Measurements from ENCODE around the gene SRPK2. TPM values are rescaled to one million over a fixed set of nuclear protein-coding genes. Genes with fewer than 3 reads are reported as not detected.

The SRPK2 gene
- total and polyA plus RNA-seq, 2 of the 8 experiments (the other 6 are each of a cell fraction or from before 2014, with no cell fraction given) = 10.0 to 47.1 TPM

DNA sequence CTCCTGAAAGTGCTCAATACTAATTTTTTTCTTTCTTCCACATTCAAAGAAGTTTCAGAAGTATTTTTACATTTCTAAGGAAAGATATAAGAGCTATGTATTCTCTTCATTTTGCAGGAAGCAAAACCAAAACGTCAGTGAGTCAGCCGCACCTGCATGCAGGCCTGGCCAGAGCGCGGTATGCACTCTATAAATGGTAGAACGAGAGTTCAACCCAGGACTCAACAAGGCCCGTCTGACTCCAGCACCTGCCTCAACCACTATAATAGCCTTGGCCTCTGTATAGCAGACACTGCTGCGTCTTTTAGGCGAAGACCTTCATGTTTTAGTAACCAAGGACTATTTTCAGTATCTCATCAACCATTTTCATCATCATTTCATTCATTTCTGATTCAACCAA, 261.5 kb downstream of the SRPK2 start:
- Histone ChIP-seq H3K9me3 (ENCODE audit: insufficient read depth in 2 of 2, low read depth in 1 of 2, low read length in 1 of 2) (no peaks in the 10 kb centered on the region), H3K27ac (ENCODE audit: low read depth, low read length) (no peak overlapping the region), H2BK15ac (ENCODE audit: low read length) (no peak overlapping the region), H3K27me3 (replicated peaks in 1 of 4; ENCODE audit: control insufficient read depth in 3 of 4, extremely low read depth in 1 of 4, insufficient read depth in 3 of 4, low read length in 3 of 4) (no peaks in the 10 kb centered on the region), H3K14ac (ENCODE audit: insufficient read length) (no peak overlapping the region), H2AFZ (ENCODE audit: low read length) (no peak overlapping the region), H3K4me1 (replicated peaks in 1 of 4; ENCODE audit: control insufficient read depth in 3 of 4, insufficient read depth in 4 of 4, low read length in 3 of 4) (no peaks in the 10 kb centered on the region), H4K8ac (ENCODE audit: extremely low read depth, insufficient read depth, low read length) (no peak overlapping the region), H3K4ac (replicated peaks; ENCODE audit: insufficient read length, low read depth, low read length) (no peak overlapping the region), H3K79me1 (ENCODE audit: low read depth, low read length) (no peaks in the 10 kb centered on the region; the same call in 1 of the 2 replicates), H2BK5ac (ENCODE audit: low read depth, low read length) (no peak overlapping the region), H3K4me2 (ENCODE audit: insufficient read depth in 1 of 2, low read depth in 2 of 2, low read length in 2 of 2) (no peak overlapping the region), H3K36me3 (ENCODE audit: control insufficient read depth in 2 of 4, insufficient read depth in 4 of 4, low read length in 3 of 4) (peaks cover 0 to 5% (median 2%) of the 10 kb centered on the region in 4 experiments; a peak in 2 of 8 replicates), H4K5ac (ENCODE audit: insufficient read length, low read depth, low read length) (no peak overlapping the region), H2BK120ac (replicated peaks; ENCODE audit: low read depth, low read length) (no peak overlapping the region), H4K20me1 (replicated peaks in 1 of 2; ENCODE audit: control insufficient read depth in 1 of 2, insufficient read depth in 2 of 2, low read length in 2 of 2) (no peaks in the 10 kb centered on the region), H3K23me2 (ENCODE audit: low read depth, low read length) (no peaks in the 10 kb centered on the region), H3K9ac (replicated peaks in 1 of 4; ENCODE audit: extremely low read depth in 1 of 4, low read depth in 3 of 4, low read length in 3 of 4) (no peak overlapping the region), H3K56ac (replicated peaks; ENCODE audit: insufficient read length, low read depth, low read length) (no peak overlapping the region), H2BK12ac (ENCODE audit: low read depth, low read length) (no peak overlapping the region), H2AK5ac (ENCODE audit: low read depth, low read length) (no peak overlapping the region), H3K18ac (ENCODE audit: extremely low read depth, low read length) (no peak overlapping the region), H2BK20ac (ENCODE audit: low read length) (no peak overlapping the region), H4K91ac (replicated peaks; ENCODE audit: insufficient read length, low read length) (no peak overlapping the region), H3K4me3 (ENCODE audit: extremely low read depth in 1 of 4, insufficient read depth in 2 of 4, low read depth in 3 of 4, low read length in 4 of 4) (no peak overlapping the region), H3K23ac (ENCODE audit: insufficient read length) (no peak overlapping the region), H3K79me2 (ENCODE audit: control insufficient read depth in 1 of 2, insufficient read depth in 2 of 2, low read length in 2 of 2) (no peaks in the 10 kb centered on the region)
- FAIRE-seq (no peak), DNase-seq (ENCODE audit: low read depth in 1 of 2, low spot score in 2 of 2) (no peak)
- POLR2A ChIA-PET (ENCODE audit: partially characterized antibody) = no interaction called here
- CTCF ChIA-PET (ENCODE audit: partially characterized antibody) = interaction anchor here (1.6 to 1.9 kb wide), 2 partner anchors 9 to 17 kb away, joined by 5 to 9 read pairs; no protein-coding TSS in a partner anchor
- WGBS, 2 experiments (ENCODE audit: extremely low coverage in 1 of 2, insufficient coverage in 1 of 2, insufficient read length in 1 of 2, insufficient replicate concordance in 2 of 2, low coverage in 1 of 2, low lambda C conversion rate in 2 of 2, missing lambda C conversion rate in 1 of 2) = 89% methylated on average over 8 of the region's 8 CpGs; no CpG with 5 or more reads in 1 of the 2 experiments
- TF ChIP-seq KDM4A (IDR thresholded peaks at IDR 0.05; ENCODE audit: low read depth, low read length, severe bottlenecking) = no peak
